ENCODE measurements around the gene TAS2R39.

- TF ChIP-seq CTCF (IDR thresholded peaks at IDR 0.05) (no peak), EZH2 (IDR thresholded peaks at IDR 0.05) (no peak)
Measured at GRCh38 chr7:143147070-143147469, 36.1 kb upstream of the TAS2R39 start.
